Right ventricle myocardium inferior (tissue), 1 donor: ENCODE data around the gene PTPN21. TPM values are rescaled to one million over a fixed set of nuclear protein-coding genes. Genes with fewer than 3 reads are reported as not detected.

ENCODE experiments used
- ATAC-seq: fragments of 200-7000 bp; cut with Tn5 transposase; one replicate; pipeline ENCODE4 v1.9.1; 2020; ENCODE audit warnings: mild to moderate bottlenecking, moderate library complexity
- DNase-seq: peaks from one replicate; pipeline ENCODE4 v3.0.0; 2021; ENCODE audit errors: missing footprints
- intact Hi-C: fragments of 100-400 bp; cut with DNase I; formaldehyde crosslinking; loops from one replicate; pipeline ENCODE4 v1.11.0; 2022
- total RNA-seq: library from RNA; stranded (reverse); fragmentation: NEBNext Ultra II Directional; extraction: Animal tissue kit (Norgen Biotek cat#: 25700); gene quantifications from one replicate; pipeline ENCODE4 v1.2.1, GENCODE V29; 2021
- donor health status: DM: no; HTN: yes; CAD: no; lungs with severe emphysema.

Gene PTPN21
- total RNA-seq, 1 donor from 2014 or later: 30.8 TPM

DNA sequence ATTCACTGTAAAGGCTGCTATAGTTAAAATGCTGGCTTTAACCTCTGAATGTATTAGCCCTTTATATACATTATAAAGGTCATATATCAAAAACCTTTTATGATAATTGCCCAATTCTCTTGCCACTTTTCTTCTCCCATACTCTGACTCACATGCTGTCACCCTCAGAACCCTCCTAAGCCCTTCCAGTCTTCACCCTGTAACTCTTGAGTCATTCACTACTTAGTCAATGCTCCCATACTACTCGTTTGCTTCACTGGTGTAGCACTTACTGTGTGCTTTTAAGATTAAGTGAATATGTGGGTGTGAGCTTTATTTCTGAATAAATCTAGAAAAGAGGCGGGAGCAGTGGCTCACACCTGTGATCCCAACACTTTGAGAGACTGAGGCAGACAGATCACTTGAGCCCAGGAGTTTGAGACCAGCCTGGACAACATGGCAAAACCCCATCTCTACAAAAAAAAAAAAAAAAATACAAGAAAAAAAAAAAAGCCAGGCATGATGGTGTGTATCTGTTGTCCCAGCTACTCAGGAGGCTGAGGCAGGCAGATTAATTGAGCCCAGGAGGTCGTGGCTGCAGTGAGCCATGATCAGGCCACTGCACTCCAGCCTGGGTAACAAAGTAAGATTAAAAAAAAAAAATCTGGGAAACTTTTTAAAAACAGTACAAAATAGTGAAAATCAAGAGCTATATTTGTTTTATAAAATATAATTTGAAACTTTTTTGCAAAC is 131.7 kb downstream of the PTPN21 start:
- ATAC-seq (no peak), DNase-seq (no peak)
- intact Hi-C loops: no loop called here

DNA sequence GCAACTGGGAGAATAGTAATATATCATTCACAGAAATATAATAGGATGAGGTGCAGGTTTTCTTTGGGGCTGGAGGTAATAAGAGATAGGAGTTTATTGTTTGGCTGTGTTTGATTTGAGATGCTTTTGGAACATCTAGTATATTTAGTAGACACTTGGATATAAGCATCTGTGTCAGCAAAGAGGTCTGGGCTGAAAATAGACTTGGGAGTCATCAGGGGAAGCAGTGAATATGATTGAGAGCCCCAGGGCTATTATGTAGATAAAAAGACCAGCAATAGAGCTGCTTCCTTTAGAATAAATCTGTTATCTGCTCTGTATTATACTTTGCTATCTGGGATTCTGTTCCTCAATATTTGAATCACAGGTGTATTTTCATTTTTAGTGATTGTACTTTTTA is 132.8 kb downstream of the PTPN21 start:
- intact Hi-C loops: no loop called here
- no peak for DNase-seq
- no peak for ATAC-seq

- ATAC-seq (no peak), DNase-seq (no peak)
- intact Hi-C loops: no loop called here
Observed at GRCh38 chr14:88421286-88421685, 133.5 kb downstream of the PTPN21 start.

DNA sequence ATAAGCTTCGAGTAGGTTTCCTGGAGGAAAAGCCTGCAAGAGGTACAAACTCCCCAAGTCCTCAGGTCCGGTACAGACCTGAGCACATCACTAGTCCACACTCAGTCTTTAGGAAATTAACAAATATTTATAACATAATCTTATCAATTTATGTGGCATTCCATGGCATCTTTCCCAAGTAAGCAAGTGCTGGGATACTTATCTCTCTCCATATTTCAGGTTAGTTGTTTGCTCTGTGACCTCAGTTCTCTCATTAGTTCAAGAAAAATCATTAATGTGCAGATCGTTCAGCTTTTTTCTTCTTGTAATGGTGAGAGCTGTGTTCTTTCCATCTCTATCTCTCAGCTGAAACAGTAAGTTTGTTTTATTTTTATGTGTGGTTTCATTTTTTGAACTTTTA is 134.6 kb downstream of the PTPN21 start:
- DNase-seq (no peak), ATAC-seq (no peak)
- intact Hi-C loops: no loop called here

DNA sequence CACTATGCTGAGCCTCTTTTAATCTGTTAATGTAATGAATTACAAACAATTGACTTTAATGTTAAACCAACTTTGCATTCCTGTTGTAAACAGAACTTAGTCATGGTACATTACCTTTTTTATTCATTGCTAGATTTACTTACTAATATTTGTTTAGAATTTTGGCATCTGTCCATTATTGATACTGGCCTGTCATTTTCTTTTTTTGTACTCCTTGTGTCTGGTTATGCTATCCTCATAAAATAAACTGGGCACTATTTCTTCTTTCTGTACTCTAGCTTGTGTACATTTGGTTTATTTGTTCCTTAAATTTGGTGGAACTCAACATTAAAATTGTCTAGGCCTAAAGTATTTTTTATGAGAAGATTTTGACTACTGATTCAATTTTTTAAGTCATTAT is 137.2 kb downstream of the PTPN21 start:
- DNase-seq (no peak), ATAC-seq (no peak)
- intact Hi-C loops: no loop called here

Other genes with a start within 250 kb of the PTPN21 start
- gene KCNK10, start 231.7 kb downstream of the PTPN21 start, total RNA-seq: not detected
- gene SPATA7, start 169.3 kb downstream of the PTPN21 start, total RNA-seq: 8.0 TPM
- 38.3 TPM for gene ZC3H14, start 8.0 kb upstream of the PTPN21 start, total RNA-seq
- gene EML5, start 237.9 kb upstream of the PTPN21 start, total RNA-seq: 0.27 TPM